NCI-H146 (cell line): ENCODE data around the gene DOCK8.

Experiments used
- DNase-seq: peaks from one replicate; lab custom pipeline; 2025; lab: John Stamatoyannopoulos, UW

DOCK8 gene

DNA sequence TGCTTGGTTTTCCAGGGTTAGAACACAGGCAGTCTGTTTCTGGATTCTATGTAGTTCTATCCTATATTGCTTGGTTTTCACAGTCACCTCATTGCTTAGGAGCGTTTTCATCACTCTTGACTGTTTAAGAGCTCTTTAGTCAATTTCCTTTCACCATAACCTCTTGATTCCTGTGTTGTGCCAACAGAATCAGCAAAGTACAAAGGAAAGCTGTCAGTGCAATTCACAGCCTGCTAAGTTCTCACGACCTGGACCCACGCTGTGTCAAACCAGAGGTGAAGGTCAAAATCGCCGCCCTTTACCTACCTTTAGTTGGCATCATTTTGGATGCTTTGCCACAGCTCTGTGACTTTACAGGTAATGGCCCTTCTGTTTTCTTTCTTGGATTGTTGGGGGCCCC lies 199.9 kb downstream of the DOCK8 start:
- no peak for DNase-seq

GRCh38 chr9:419571-420171 lies 205.0 kb downstream of the DOCK8 start:
- no peak for DNase-seq

- DNase-seq, result no peak
These were observed 207.2 kb downstream of the DOCK8 start for GRCh38 chr9:421896-422295.

- no peak for DNase-seq
These were observed 211.6 kb downstream of the DOCK8 start for GRCh38 chr9:426264-426663.

GRCh38 chr9:426976-427375 lies 212.3 kb downstream of the DOCK8 start:
- DNase-seq, result no peak

- no peak for DNase-seq
These were observed 217.0 kb downstream of the DOCK8 start for GRCh38 chr9:431701-432100.

GRCh38 chr9:436482-436881 lies 221.8 kb downstream of the DOCK8 start:
- no peak for DNase-seq

- DNase-seq, result no peak
These were observed 222.4 kb downstream of the DOCK8 start for GRCh38 chr9:437066-437465.

DNA sequence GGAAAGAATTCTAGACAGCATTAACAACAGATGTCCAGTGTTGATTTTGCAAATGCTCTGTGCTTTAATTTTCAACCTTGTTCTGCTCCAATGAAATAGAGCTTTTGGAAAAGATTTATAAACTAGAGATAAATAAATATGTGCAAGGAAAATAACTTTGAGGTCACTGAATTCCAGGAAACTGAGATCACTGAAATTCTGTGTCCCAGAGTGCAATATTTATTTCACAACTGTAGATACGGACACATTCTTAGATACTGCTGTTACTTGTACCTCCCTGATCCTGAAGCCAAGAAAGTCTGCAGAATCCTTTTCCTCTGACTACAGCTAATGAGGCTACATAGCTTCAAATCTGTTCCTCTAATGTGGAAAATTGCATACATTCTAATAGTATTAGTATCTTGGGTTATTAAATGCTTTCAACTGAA lies 222.9 kb downstream of the DOCK8 start:
- no peak for DNase-seq

DNA sequence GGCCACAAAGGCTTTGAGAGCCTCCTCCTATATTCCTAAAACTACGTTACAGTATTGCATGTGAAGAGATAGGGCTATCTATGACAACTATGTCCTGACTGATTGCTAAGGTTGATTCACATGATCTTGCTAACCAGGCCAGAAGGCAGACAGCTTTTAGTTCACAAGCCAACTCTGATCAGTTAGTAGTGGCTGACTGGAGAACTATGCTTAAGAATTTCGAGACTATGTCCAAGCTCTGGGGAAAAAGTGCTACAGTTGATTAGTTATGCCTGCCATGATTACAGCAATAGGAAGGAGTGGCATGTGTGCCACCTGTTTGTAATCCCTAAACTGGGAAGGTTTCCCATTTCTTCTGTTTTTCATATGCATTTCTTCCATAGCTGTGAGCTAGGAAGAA lies 223.4 kb downstream of the DOCK8 start:
- no peak for DNase-seq

DNA sequence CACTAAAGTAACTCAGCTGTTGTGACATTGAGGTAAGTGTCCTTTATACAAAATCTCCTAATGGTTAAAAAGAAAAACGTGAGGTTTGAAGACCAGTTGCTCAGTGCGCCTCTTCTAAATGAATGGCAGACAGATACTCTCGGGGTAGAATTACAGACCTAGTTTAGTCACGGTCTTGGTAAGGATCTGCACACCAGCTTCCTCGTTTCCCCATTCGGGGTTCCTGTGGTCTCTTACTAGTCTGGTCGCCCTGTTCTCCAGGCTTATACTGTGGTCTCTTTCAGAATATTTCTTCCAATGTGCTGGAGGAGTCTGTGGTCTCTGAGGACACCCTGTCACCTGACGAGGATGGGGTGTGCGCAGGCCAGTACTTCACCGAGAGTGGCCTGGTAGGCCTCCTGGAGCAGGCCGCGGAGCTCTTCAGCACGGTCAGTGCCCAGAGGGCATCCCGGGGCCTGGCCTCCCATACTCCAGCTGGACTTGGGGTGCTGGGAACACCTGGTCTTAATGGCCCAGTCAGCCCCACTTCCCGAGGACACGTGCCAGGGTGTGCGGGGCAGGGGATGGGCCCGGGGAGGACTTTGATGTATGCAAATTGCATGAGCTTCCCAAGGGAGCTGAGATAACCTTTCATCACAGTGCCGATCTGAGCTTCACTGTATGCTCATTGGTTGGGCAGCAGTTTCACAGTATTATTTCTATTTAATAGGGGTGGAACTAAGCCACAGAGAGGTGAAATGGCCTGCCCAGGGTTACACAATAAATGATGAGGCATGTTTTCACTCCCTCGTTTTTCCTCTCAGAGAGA lies 224.5 kb downstream of the DOCK8 start:
- no peak for DNase-seq

DNA sequence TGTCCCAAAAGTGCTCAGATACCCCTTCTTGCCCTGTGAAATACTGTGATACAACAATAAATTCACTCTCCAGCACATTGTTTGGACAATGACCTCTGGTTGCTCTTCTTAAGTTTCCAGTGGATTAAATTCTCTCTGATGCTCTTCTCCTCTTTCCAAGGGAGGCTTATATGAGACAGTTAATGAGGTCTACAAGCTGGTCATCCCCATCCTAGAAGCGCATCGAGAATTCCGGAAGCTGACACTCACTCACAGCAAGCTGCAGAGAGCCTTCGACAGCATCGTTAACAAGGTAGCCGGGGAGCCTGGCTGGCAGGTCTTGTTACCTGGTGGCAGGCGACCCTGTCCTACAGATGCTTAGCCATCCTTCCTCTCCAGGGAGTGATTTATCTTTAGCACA lies 226.5 kb downstream of the DOCK8 start:
- DNase-seq, result no peak

GRCh38 chr9:444528-444927 lies 229.9 kb downstream of the DOCK8 start:
- no peak for DNase-seq

DNA sequence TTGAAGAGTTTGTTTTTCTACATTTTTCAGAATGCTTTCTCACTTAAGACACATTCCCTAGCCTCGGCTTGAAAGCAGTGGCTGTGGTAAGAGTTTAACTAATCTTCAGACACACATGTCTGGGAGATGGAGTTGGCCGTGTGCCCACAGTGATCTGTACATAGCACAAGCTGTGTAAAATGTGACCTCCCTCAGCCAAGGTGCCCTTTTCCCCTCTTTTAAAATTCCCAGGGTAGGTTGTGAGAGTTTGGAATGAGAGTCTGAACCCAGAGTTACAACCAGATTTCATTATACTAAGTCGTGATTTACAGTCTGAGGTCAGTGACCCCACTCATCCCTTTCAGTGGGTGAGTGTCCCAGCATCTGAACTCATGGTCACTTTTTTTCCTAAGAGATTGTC lies 230.4 kb downstream of the DOCK8 start:
- DNase-seq, result no peak

- no peak for DNase-seq
These were observed 231.5 kb downstream of the DOCK8 start for GRCh38 chr9:446074-446699.

- DNase-seq, result no peak
These were observed 232.8 kb downstream of the DOCK8 start for GRCh38 chr9:447230-448025.

DNA sequence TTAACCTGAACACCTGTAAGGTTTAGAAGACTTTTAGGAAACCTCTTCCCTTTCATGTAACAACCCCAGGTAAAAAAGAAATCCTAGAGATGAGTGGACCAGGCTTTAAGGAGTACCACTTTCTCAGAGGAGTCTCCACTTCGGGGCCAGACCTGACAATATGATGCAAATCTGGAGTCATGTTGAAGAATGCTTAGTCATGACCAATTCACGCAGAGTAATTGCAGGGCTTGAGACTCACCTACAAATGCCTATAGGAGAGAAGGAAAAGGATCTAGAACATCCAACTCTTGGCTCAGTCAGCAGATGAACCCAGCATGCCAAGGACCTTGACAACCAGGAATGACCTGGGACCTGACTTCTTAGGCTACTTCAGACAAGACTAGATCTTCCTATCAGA lies 235.4 kb downstream of the DOCK8 start:
- DNase-seq, result no peak

DNA sequence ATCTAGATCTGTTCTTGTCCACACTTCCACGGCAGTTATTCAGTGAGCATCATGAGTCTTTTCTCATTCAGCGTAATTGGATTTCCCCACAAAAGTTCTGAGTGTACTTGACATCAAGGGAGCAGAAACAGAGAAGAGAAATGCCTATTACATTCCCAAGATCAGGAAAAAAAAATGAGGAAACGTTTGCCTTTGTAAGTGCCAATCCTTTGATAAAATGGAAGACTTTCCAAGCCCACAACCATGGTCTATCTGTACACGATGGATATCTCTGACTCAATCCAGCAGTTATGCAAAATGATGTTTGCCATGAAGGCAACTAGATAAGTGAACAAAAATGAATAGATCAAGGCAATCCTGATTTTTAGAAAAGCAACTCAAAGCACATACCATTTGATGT lies 235.9 kb downstream of the DOCK8 start:
- DNase-seq, result no peak

GRCh38 chr9:453832-454231 lies 239.2 kb downstream of the DOCK8 start:
- no peak for DNase-seq

DNA sequence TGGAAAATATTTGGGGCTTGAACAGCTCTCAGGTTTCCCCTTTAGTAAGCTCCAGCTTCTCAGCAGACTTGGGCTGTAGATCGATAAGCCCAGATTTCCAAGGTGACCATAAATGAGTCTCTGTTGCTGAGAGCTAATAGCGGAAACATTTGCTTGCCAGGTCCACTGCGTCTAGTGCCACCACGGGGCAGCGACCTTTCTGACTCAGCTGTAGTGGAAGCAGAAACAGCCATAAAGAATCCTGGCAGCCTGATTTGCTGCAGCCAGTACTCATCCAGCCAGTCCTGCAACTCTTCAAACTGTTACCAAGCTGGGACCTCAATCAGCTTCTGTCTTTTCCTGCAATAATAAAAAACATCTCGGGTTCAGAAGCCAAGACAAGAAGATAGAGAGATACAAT lies 241.7 kb downstream of the DOCK8 start:
- no peak for DNase-seq

DNA sequence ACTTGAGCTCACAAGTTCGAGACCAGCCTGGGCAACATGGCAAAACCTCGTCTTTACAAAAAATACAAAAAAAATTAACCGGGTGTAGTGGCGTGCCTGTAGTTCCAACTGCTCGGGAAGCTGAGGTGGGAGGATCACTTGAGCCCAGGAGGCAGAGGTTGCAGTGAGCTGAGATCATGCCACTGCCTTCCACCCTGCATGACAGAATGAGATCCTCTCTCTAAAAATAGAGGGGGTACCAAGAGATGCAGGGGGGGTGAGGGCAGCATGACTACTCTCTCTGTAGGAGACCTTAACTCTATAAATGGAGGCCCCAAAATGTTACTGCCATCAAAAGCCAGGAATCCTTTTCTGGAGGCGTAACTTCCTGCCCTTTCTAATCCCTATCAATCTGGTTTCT lies 243.9 kb downstream of the DOCK8 start:
- DNase-seq, result no peak
